NB4 (cell line): ENCODE results near the gene NAT14.

Experiments
- CTCF ChIP-seq: IDR thresholded peaks from one replicate; pipeline ENCODE4 v1.5.1; 2012; ENCODE audit warnings: low read depth, low read length
- MAX ChIP-seq: IDR thresholded peaks from 2 replicates; pipeline ENCODE4 v1.6.1; 2011; ENCODE audit warnings: low read depth, low read length
- POLR2A ChIP-seq: IDR thresholded peaks from 2 replicates; pipeline ENCODE4 v1.6.1; 2011; ENCODE audit warnings: mild to moderate bottlenecking; ENCODE audit not compliant: insufficient read length; ENCODE audit errors: extremely low read depth

GRCh38 chr19:55473225-55474012, 11.6 kb upstream of the NAT14 start:
- TF ChIP-seq POLR2A (no peak), CTCF (no peak), MAX (no peak)
